ENCODE measurements around the gene TBC1D16.

The TBC1D16 gene

GRCh38 chr17:80003969-80004368, 31.7 kb downstream of the TBC1D16 start:
- DNase-seq (ENCODE audit: low read depth in 2 of 2), result no peak
- no peak overlapping the region for H3K4me3 ChIP-seq (replicated peaks in 1 of 2; ENCODE audit: low read depth in 2 of 2, low read length in 2 of 2)
- TF ChIP-seq CTCF (IDR thresholded peaks at IDR 0.05; ENCODE audit: low read depth, low read length), result no peak

GRCh38 chr17:80002690-80003490, 32.8 kb downstream of the TBC1D16 start:
- no peak for TF ChIP-seq CTCF (IDR thresholded peaks at IDR 0.05; ENCODE audit: low read depth, low read length)
- no peak overlapping the region for H3K4me3 ChIP-seq (replicated peaks in 1 of 2; ENCODE audit: low read depth in 2 of 2, low read length in 2 of 2)
- no peak for DNase-seq (ENCODE audit: low read depth in 2 of 2)

GRCh38 chr17:80002070-80002641, 33.5 kb downstream of the TBC1D16 start:
- H3K4me3 ChIP-seq (replicated peaks in 1 of 2; ENCODE audit: low read depth in 2 of 2, low read length in 2 of 2), result no peak overlapping the region
- DNase-seq (ENCODE audit: low read depth in 2 of 2), result no peak

GRCh38 chr17:80000981-80001775, 34.5 kb downstream of the TBC1D16 start:
- no peak for TF ChIP-seq CTCF (IDR thresholded peaks at IDR 0.05; ENCODE audit: low read depth, low read length)
- DNase-seq (ENCODE audit: low read depth in 2 of 2), result no peak
- H3K4me3 ChIP-seq (replicated peaks in 1 of 2; ENCODE audit: low read depth in 2 of 2, low read length in 2 of 2), result no peak overlapping the region

More at GRCh38 chr17:80002070-80002641, 33.5 kb downstream of the TBC1D16 start:
- TF ChIP-seq CTCF (IDR thresholded peaks at IDR 0.05; ENCODE audit: low read depth, low read length), result no peak

GRCh38 chr17:80000136-80000535, 35.5 kb downstream of the TBC1D16 start:
- no peak overlapping the region for H3K4me3 ChIP-seq (replicated peaks in 1 of 2; ENCODE audit: low read depth in 2 of 2, low read length in 2 of 2)
- no peak for DNase-seq (ENCODE audit: low read depth in 2 of 2)
- TF ChIP-seq CTCF (IDR thresholded peaks at IDR 0.05; ENCODE audit: low read depth, low read length), result no peak

GRCh38 chr17:79997011-79997660, 38.5 kb downstream of the TBC1D16 start:
- H3K4me3 ChIP-seq (replicated peaks in 1 of 2; ENCODE audit: low read depth in 2 of 2, low read length in 2 of 2), result no peak overlapping the region
- DNase-seq (ENCODE audit: low read depth in 2 of 2), result no peak
- no peak for TF ChIP-seq CTCF (IDR thresholded peaks at IDR 0.05; ENCODE audit: low read depth, low read length)
